Placental epithelial cell (primary cell): ENCODE measurements around the gene SLC44A3. TPM values are rescaled to one million over a fixed set of nuclear protein-coding genes. Genes with fewer than 3 reads are reported as not detected.

Experiments used
- total RNA-seq: library from RNA; depleted of rRNA; stranded (reverse); fragments of >200 nt; gene quantifications from 2 replicates; pipeline ENCODE4 v1.2.3, GENCODE V29; 2012

SLC44A3 gene, protein sequence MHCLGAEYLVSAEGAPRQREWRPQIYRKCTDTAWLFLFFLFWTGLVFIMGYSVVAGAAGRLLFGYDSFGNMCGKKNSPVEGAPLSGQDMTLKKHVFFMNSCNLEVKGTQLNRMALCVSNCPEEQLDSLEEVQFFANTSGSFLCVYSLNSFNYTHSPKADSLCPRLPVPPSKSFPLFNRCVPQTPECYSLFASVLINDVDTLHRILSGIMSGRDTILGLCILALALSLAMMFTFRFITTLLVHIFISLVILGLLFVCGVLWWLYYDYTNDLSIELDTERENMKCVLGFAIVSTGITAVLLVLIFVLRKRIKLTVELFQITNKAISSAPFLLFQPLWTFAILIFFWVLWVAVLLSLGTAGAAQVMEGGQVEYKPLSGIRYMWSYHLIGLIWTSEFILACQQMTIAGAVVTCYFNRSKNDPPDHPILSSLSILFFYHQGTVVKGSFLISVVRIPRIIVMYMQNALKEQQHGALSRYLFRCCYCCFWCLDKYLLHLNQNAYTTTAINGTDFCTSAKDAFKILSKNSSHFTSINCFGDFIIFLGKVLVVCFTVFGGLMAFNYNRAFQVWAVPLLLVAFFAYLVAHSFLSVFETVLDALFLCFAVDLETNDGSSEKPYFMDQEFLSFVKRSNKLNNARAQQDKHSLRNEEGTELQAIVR
- total RNA-seq: 19.2 and 20.0 TPM in 2 replicates

GRCh38 chr1:94819945-94820746 lies at the start of gene SLC44A3:
TSS of gene SLC44A3 (plus strand) at chr1:94820357. CDS start at chr1:94820452, 95 bp downstream.

DNA sequence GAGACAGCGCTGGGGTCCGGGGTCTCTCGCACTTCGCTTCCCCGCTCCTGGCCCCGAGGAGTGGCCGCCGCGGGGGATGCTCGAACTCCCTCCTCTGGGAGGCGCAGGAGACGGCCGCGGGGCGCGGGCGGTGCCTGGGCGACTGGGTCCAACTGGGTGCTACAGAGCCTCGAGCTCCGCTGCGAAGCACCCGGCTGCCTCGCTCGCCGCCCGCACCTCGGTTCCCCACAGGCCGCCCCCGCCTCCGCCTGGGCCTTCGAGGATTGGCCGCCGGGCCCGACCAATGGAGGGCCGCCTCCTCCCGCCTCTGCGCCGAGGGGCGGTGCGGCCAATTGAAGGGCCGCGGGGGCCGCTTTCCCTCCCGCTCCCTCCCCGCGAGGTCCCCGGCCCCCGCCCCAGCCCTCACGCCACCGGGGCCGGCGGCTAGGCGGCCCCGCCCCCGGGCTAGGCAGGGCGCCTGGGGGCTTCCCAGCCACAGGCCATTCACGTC lies 106.8 kb downstream of the SLC44A3 start, which contains the start of gene CNN3:
CNN3 (minus strand) TSS at position 196 of the 490 bp plus-strand sequence. CDS start 216 bp downstream, outside the sequence.

Other genes with a start within 250 kb of the SLC44A3 start
- gene CNN3, start 106.8 kb downstream of the SLC44A3 start, total RNA-seq: 194 and 197 TPM in 2 replicates